ENCODE data around the gene XPC. TPM values are rescaled to one million over a fixed set of nuclear protein-coding genes. Genes with fewer than 3 reads are reported as not detected.

Gene XPC
- total and polyA plus RNA-seq, 2 of the 8 experiments (the other 6 are each of a cell fraction or from before 2014, with no cell fraction given), result 8.8 to 27.3 TPM

DNA sequence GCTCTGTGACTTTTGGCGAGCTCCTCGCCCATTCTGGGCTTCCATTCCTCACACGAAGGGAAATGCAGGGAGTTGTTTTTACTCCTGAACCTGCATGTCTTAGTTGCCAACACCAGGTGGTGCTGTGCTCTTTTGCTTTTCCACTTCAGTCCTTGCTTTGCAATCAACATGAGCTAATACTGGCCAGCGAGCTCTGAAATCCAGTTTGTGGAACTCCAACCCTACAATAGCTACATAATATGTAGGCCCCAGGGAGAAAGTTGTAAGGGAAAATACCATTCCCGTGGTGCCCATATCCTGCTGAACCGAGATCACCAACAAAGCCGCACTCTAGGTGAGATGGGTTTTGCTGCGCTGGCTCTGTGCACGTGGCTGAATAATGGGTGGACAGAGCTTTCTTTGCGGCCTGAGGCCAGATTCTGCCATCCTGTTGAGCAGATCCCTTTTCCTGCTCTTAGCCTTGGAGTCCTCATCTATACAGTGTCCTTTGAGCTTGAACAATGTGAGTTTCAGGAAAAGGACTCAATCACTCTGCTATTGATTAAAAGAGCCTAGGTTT is 25.2 kb upstream of the XPC start:
- H2AFZ ChIP-seq (ENCODE audit: low read length), result 0 out of 2 replicates have a peak overlapping the region, but pooled peaks have one; percentile 54
- peaks cover 0 to 4% of the 10 kb centered on the region in 2 experiments for H4K20me1 ChIP-seq (replicated peaks in 1 of 2; ENCODE audit: control insufficient read depth in 1 of 2, insufficient read depth in 2 of 2, low read length in 2 of 2)
- no peaks in the 10 kb centered on the region for H3K79me1 ChIP-seq (ENCODE audit: low read depth, low read length)
- no peaks in the 10 kb centered on the region for H3K23me2 ChIP-seq (ENCODE audit: low read depth, low read length)
- no peak overlapping the region for H3K4ac ChIP-seq (replicated peaks; ENCODE audit: insufficient read length, low read depth, low read length)
- H2BK20ac ChIP-seq (ENCODE audit: low read length), result no peak overlapping the region
- H4K8ac ChIP-seq (ENCODE audit: extremely low read depth, insufficient read depth, low read length), result no peak overlapping the region
- no peak overlapping the region; the same call in 1 of the 2 replicates for H2AK5ac ChIP-seq (ENCODE audit: low read depth, low read length)
- no peak overlapping the region for H3K4me2 ChIP-seq (ENCODE audit: insufficient read depth in 1 of 2, low read depth in 2 of 2, low read length in 2 of 2)
- H2BK12ac ChIP-seq (ENCODE audit: low read depth, low read length), result no peak overlapping the region
- H2BK5ac ChIP-seq (ENCODE audit: low read depth, low read length), result no peak overlapping the region
- H3K27ac ChIP-seq (ENCODE audit: low read depth, low read length), result no peak overlapping the region
- no peaks in the 10 kb centered on the region for H3K27me3 ChIP-seq (replicated peaks in 1 of 4; ENCODE audit: control insufficient read depth in 3 of 4, extremely low read depth in 1 of 4, insufficient read depth in 3 of 4, low read length in 3 of 4)
- peaks cover 3 to 8% (median 4%) of the 10 kb centered on the region in 4 experiments; a peak in 4 of 8 replicates for H3K36me3 ChIP-seq (ENCODE audit: control insufficient read depth in 2 of 4, insufficient read depth in 4 of 4, low read length in 3 of 4)
- no peak overlapping the region for H2BK15ac ChIP-seq (ENCODE audit: low read length)
- ChIA-PET CTCF (ENCODE audit: partially characterized antibody) (interaction anchor here (0.6 to 7.6 kb wide), 91 partner anchors 8 to 476 kb away, joined by 3 to 157 read pairs (median 4); partner anchors contain the start of genes CHCHD4, LSM3, TMEM43 and XPC), POLR2A (ENCODE audit: partially characterized antibody) (interaction anchor here (0.8 to 2.6 kb wide), 5 partner anchors 9 to 212 kb away, joined by 3 to 12 read pairs (median 6); partner anchors contain the start of genes LSM3 and XPC)
- TF ChIP-seq, protein P1, sequence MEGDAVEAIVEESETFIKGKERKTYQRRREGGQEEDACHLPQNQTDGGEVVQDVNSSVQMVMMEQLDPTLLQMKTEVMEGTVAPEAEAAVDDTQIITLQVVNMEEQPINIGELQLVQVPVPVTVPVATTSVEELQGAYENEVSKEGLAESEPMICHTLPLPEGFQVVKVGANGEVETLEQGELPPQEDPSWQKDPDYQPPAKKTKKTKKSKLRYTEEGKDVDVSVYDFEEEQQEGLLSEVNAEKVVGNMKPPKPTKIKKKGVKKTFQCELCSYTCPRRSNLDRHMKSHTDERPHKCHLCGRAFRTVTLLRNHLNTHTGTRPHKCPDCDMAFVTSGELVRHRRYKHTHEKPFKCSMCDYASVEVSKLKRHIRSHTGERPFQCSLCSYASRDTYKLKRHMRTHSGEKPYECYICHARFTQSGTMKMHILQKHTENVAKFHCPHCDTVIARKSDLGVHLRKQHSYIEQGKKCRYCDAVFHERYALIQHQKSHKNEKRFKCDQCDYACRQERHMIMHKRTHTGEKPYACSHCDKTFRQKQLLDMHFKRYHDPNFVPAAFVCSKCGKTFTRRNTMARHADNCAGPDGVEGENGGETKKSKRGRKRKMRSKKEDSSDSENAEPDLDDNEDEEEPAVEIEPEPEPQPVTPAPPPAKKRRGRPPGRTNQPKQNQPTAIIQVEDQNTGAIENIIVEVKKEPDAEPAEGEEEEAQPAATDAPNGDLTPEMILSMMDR (IDR thresholded peaks at IDR 0.05; ENCODE audit: control extremely low read depth in 1 of 3, insufficient read depth in 1 of 3, low read depth in 1 of 3, low read length in 3 of 3), result peak; percentile 46 to 96 (median 89)
- peak; percentile 90 to 92 for TF ChIP-seq RAD21 (IDR thresholded peaks at IDR 0.05 in 1 of 2, conservative IDR thresholded peaks at IDR 0.05 in 1 of 2; ENCODE audit: low read depth in 2 of 2, low read length in 2 of 2)
- TF ChIP-seq POU5F1 (IDR thresholded peaks at IDR 0.05; ENCODE audit: low read depth, low read length), result no peak
- TF ChIP-seq YY1 (IDR thresholded peaks at IDR 0.05; ENCODE audit: low read depth, low read length), result 0 out of 2 replicates have a peak, but pooled peaks have one; percentile 35
- no peak for TF ChIP-seq ASH2L (IDR thresholded peaks at IDR 0.05; ENCODE audit: low read length)
- no peak overlapping the region for H3K56ac ChIP-seq (replicated peaks; ENCODE audit: insufficient read length, low read depth, low read length)
- no peak overlapping the region for H3K9ac ChIP-seq (replicated peaks in 1 of 4; ENCODE audit: extremely low read depth in 1 of 4, low read depth in 3 of 4, low read length in 3 of 4)
- peak in 1 of 2 experiments; percentile 65 for DNase-seq (ENCODE audit: low read depth in 1 of 2, low spot score in 2 of 2)
- no peak overlapping the region for H2BK120ac ChIP-seq (replicated peaks; ENCODE audit: low read depth, low read length)
- H3K4me3 ChIP-seq (ENCODE audit: extremely low read depth in 1 of 4, insufficient read depth in 2 of 4, low read depth in 3 of 4, low read length in 4 of 4), result no peak overlapping the region
- no peaks in the 10 kb centered on the region for H3K79me2 ChIP-seq (ENCODE audit: control insufficient read depth in 1 of 2, insufficient read depth in 2 of 2, low read length in 2 of 2)
- no peak overlapping the region for H3K23ac ChIP-seq (ENCODE audit: insufficient read length)
- no peak overlapping the region for H4K91ac ChIP-seq (replicated peaks; ENCODE audit: insufficient read length, low read length)
- no peaks in the 10 kb centered on the region for H3K9me3 ChIP-seq (ENCODE audit: insufficient read depth in 2 of 2, low read depth in 1 of 2, low read length in 1 of 2)
- peak; percentile 63 for FAIRE-seq
- no peak overlapping the region for H3K18ac ChIP-seq (ENCODE audit: extremely low read depth, low read length)
- H3K14ac ChIP-seq (ENCODE audit: insufficient read length), result no peak overlapping the region
- H3K4me1 ChIP-seq (replicated peaks in 1 of 4; ENCODE audit: control insufficient read depth in 3 of 4, insufficient read depth in 4 of 4, low read length in 3 of 4), result no peaks in the 10 kb centered on the region; a peak in 2 of 7 replicates
- 64% methylated on average over 10 of the region's 10 CpGs; no CpG with 5 or more reads in 1 of the 2 experiments for WGBS, 2 experiments (ENCODE audit: extremely low coverage in 1 of 2, insufficient coverage in 1 of 2, insufficient read length in 1 of 2, insufficient replicate concordance in 2 of 2, low coverage in 1 of 2, low lambda C conversion rate in 2 of 2, missing lambda C conversion rate in 1 of 2)
- H4K5ac ChIP-seq (ENCODE audit: insufficient read length, low read depth, low read length), result no peak overlapping the region

Data from H1 (cell line).